GM12878 (cell line): ENCODE results near the gene ABCA7. TPM values are rescaled to one million over a fixed set of nuclear protein-coding genes. Genes with fewer than 3 reads are reported as not detected.

Source experiments
- ATAC-seq: fragments of 200-7000 bp; cut with Tn5 transposase; 3 replicates; pipeline ENCODE4 v1.9.1; 2020; ENCODE audit warnings: mild to moderate bottlenecking, moderate library complexity
- BruUV-seq: library from RNA; stranded (reverse); fragments of 400-500 nt; replicated peaks from 2 replicates; lab custom pipeline; 2021; lab: Mats Ljungman, UMichigan
- CTCF ChIA-PET: fragments of 300-600 bp; sonication (Branson Sonifier 250); formaldehyde crosslinking; extraction: SDS; loops from one replicate; lab custom pipeline; 2021; ENCODE audit warnings: inconsistent platforms; lab: Yijun Ruan, JAX
- POLR2A ChIA-PET: fragments of 350-600 bp; formaldehyde crosslinking; extraction: SDS; loops from one replicate; lab custom pipeline; 2021; ENCODE audit warnings: inconsistent platforms; lab: Charles Lee
- RAD21 ChIA-PET: fragments of 300-600 bp; sonication (Branson Sonifier 250); formaldehyde crosslinking; loops from one replicate; lab custom pipeline; 2023; ENCODE audit warnings: antibody characterized with exemption; ENCODE audit not compliant: unreplicated experiment; lab: Charles Lee
- SMC1A ChIA-PET: fragments of 300-600 bp; sonication (Branson Sonifier 250); formaldehyde crosslinking; loops from one replicate; lab custom pipeline; 2023; ENCODE audit not compliant: unreplicated experiment, uncharacterized antibody; lab: Charles Lee
- DNase-seq: peaks from one replicate; pipeline ENCODE4 v3.0.0-alpha.2; 2011; ENCODE audit warnings: low read depth, low spot score
- FAIRE-seq: peaks from 3 replicates; lab custom pipeline; 2011; peaks lifted over from hg19 to GRCh38; lab: Jason Lieb, UNC
- H2AFZ ChIP-seq: 2 replicates; pipeline ENCODE4 v1.6.0; 2011; ENCODE audit warnings: low read depth, low read length, control low read depth; ENCODE audit not compliant: control insufficient read depth
- H3K27ac ChIP-seq: 2 replicates; pipeline ENCODE4 v1.5.1; 2011; ENCODE audit warnings: control low read depth; ENCODE audit not compliant: control insufficient read depth, insufficient read depth
- H3K27me3 ChIP-seq, 2 experiments: replicated peaks in 1 of 2; 2 replicates each; pipeline versions ENCODE4 v1.6.0 to v1.6.1; 2011; ENCODE audit warnings: low read length in 1 of 2; ENCODE audit not compliant: control insufficient read depth in 2 of 2, insufficient read depth in 2 of 2
- H3K36me3 ChIP-seq, 2 experiments: 2 replicates each; pipeline ENCODE4 v1.5.1; 2011; ENCODE audit warnings: low read length in 1 of 2; ENCODE audit not compliant: control insufficient read depth in 2 of 2, insufficient read depth in 2 of 2
- H3K4me1 ChIP-seq: 2 replicates; pipeline ENCODE4 v1.6.1; 2011; ENCODE audit warnings: mild to moderate bottlenecking, low read length, moderate library complexity, mixed read lengths; ENCODE audit not compliant: control insufficient read depth, insufficient read depth
- H3K4me2 ChIP-seq: 2 replicates; pipeline ENCODE4 v1.6.0; 2011; ENCODE audit warnings: control low read depth; ENCODE audit not compliant: control insufficient read depth, insufficient read depth
- H3K4me3 ChIP-seq: fragments of 200-600 bp; sonication (generic); 2 replicates; pipeline ENCODE4 v1.5.1; 2016
- H3K79me2 ChIP-seq: 2 replicates; pipeline ENCODE4 v1.6.0; 2011; ENCODE audit warnings: low read length; ENCODE audit not compliant: control insufficient read depth, insufficient read depth
- H3K9ac ChIP-seq: 2 replicates; pipeline ENCODE4 v1.8.0; 2011; ENCODE audit warnings: low read length, control low read depth, mixed read lengths; ENCODE audit not compliant: control insufficient read depth, insufficient read depth
- H3K9me3 ChIP-seq: replicated peaks from 3 replicates; pipeline ENCODE4 v1.5.1; 2011; ENCODE audit warnings: mild to moderate bottlenecking, low read length; ENCODE audit not compliant: control insufficient read depth, insufficient read depth
- H4K20me1 ChIP-seq: 2 replicates; pipeline ENCODE4 v1.6.0; 2011; ENCODE audit not compliant: control insufficient read depth, insufficient read depth
- ASH2L ChIP-seq: fragments of 300-600, 200-600 bp; sonication (generic); IDR thresholded peaks from 2 replicates; pipeline ENCODE4 v1.6.1; 2017; ENCODE audit warnings: low read depth, mild to moderate bottlenecking, borderline replicate concordance
- BCL11A ChIP-seq: IDR thresholded peaks from 2 replicates; pipeline ENCODE4 v1.6.1; 2011; ENCODE audit warnings: low read depth, low read length
- E2F8 ChIP-seq: fragments of 450-650 bp; IDR thresholded peaks from 2 replicates; pipeline ENCODE4 v1.6.1; 2018; ENCODE audit warnings: mild to moderate bottlenecking, low read depth, moderate library complexity; ENCODE audit not compliant: partially characterized antibody
- ESRRA ChIP-seq: IDR thresholded peaks from 2 replicates; pipeline ENCODE4 v1.6.1; 2012; ENCODE audit warnings: mild to moderate bottlenecking, low read length, improper control_type of control experiment
- MEF2B ChIP-seq: fragments of 450-650 bp; IDR thresholded peaks from 2 replicates; pipeline ENCODE4 v1.6.1; 2018; ENCODE audit warnings: mild to moderate bottlenecking, moderate library complexity; ENCODE audit not compliant: partially characterized antibody, poor library complexity, severe bottlenecking
- ZNF384 ChIP-seq: IDR thresholded peaks from 2 replicates; pipeline ENCODE4 v1.6.1; 2012; ENCODE audit warnings: low read depth, mild to moderate bottlenecking, low read length, improper control_type of control experiment, borderline replicate concordance
- WGBS: methylation state at CpG from one replicate; pipeline ENCODE4 v1.1.6; 2016; ENCODE audit warnings: low lambda C conversion rate; ENCODE audit not compliant: insufficient replicate concordance, insufficient coverage; ENCODE audit errors: missing lambda C conversion rate; 5-methylcytosine and 5-hydroxymethylcytosine counted together
- in situ Hi-C: fragments of 300-500 bp; cut with MboI; formaldehyde crosslinking; loops from 9 replicates; pipeline ENCODE4 v1.14.3; 2018; ENCODE audit warnings: mixed read lengths
- intact Hi-C: fragments of 100-400 bp; cut with micrococcal nuclease; formaldehyde crosslinking; loops from one replicate; pipeline ENCODE4 v1.14.2; 2022; ENCODE audit not compliant: unreplicated experiment
- polyA plus RNA-seq, 11 experiments: library from polyadenylated mRNA; depleted of rRNA in 4 of 11; unstranded in 6 of 11; stranded (reverse) in 5 of 11; fragments of >200 nt; fragmentation: Nextera tagmentation in 4 of 11; fragmentation: Illumina TruSeq in 1 of 11; extraction: Ambion mirVana in 4 of 11; extraction: Trizol in 1 of 11; gene quantifications; 1 replicate in 1 of 11; 2 replicates in 10 of 11; pipeline versions ENCODE4 v1.2.1 to v1.2.3, GENCODE V29; 2011 to 2016; ENCODE audit warnings: inconsistent platforms in 2 of 11, missing spikeins in 2 of 11, low read depth in 1 of 11
- total RNA-seq, 4 experiments: library from RNA; depleted of rRNA in 3 of 4; stranded (reverse); fragments of >200 nt in 3 of 4; fragmentation: Illumina TruSeq in 1 of 4; extraction: Trizol in 1 of 4; gene quantifications; 2 replicates each; pipeline versions ENCODE4 v1.2.1 to v1.2.3, GENCODE V29; 2013 to 2021
- TF ChIP-seq, protein P1 (sequence below): fragments of 450-650 bp; formaldehyde crosslinking; IDR thresholded peaks from 2 replicates; pipeline ENCODE4 v1.4.0; 2020; ENCODE audit warnings: mild to moderate bottlenecking, moderate library complexity

The ABCA7 gene
- total and polyA plus RNA-seq, 10 of the 15 experiments (the other 5 are each of a cell fraction or from before 2014, with no cell fraction given) = 1.0 to 49.5 (median 14.8) TPM

DNA sequence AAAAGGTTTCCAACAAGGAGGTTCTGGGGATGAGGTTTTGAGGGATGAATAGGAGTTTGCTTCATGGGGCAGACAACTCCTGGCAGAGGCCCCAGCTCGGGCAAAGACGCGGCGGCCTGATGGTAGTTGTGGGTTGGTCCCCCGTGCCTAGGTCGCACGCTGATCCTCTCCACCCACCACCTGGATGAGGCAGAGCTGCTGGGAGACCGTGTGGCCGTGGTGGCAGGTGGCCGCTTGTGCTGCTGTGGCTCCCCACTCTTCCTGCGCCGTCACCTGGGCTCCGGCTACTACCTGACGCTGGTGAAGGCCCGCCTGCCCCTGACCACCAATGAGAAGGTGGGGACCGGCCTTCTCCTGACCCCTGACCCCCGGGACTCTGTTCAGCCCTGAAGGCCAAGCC lies 11.9 kb downstream of the ABCA7 start:
- H4K20me1 ChIP-seq = no peaks in the 10 kb centered on the region
- no peak for FAIRE-seq
- H3K4me1 ChIP-seq = no peaks in the 10 kb centered on the region
- 79% methylated on average over 17 of the region's 17 CpGs for WGBS
- H3K9me3 ChIP-seq = no peaks in the 10 kb centered on the region
- no peak overlapping the region for H2AFZ ChIP-seq
- no peak overlapping the region for H3K4me3 ChIP-seq
- no peak for DNase-seq
- in situ Hi-C loops (no loop called here), intact Hi-C loops (no loop called here)
- peaks cover 0 to 1% of the 10 kb centered on the region in 2 experiments; a peak in 2 of 4 replicates for H3K36me3 ChIP-seq
- H3K9ac ChIP-seq = no peak overlapping the region
- ATAC-seq = no peak
- no TSS peak for BruUV-seq
- POLR2A ChIA-PET = no interaction called here
- SMC1A ChIA-PET = no interaction called here
- H3K27ac ChIP-seq = no peak overlapping the region
- H3K4me2 ChIP-seq = no peak overlapping the region
- TF ChIP-seq MEF2B (no peak), ESRRA (no peak), ZNF384 (no peak), ASH2L (no peak), E2F8 (no peak), BCL11A (no peak)
- TF ChIP-seq, protein P1, sequence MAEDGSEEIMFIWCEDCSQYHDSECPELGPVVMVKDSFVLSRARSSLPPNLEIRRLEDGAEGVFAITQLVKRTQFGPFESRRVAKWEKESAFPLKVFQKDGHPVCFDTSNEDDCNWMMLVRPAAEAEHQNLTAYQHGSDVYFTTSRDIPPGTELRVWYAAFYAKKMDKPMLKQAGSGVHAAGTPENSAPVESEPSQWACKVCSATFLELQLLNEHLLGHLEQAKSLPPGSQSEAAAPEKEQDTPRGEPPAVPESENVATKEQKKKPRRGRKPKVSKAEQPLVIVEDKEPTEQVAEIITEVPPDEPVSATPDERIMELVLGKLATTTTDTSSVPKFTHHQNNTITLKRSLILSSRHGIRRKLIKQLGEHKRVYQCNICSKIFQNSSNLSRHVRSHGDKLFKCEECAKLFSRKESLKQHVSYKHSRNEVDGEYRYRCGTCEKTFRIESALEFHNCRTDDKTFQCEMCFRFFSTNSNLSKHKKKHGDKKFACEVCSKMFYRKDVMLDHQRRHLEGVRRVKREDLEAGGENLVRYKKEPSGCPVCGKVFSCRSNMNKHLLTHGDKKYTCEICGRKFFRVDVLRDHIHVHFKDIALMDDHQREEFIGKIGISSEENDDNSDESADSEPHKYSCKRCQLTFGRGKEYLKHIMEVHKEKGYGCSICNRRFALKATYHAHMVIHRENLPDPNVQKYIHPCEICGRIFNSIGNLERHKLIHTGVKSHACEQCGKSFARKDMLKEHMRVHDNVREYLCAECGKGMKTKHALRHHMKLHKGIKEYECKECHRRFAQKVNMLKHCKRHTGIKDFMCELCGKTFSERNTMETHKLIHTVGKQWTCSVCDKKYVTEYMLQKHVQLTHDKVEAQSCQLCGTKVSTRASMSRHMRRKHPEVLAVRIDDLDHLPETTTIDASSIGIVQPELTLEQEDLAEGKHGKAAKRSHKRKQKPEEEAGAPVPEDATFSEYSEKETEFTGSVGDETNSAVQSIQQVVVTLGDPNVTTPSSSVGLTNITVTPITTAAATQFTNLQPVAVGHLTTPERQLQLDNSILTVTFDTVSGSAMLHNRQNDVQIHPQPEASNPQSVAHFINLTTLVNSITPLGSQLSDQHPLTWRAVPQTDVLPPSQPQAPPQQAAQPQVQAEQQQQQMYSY (CRISPR knock-in tag) = no peak
- RAD21 ChIA-PET = no interaction called here
- no peaks in the 10 kb centered on the region for H3K79me2 ChIP-seq
- CTCF ChIA-PET = no interaction called here
- H3K27me3 ChIP-seq = no peaks in the 10 kb centered on the region
